Caki2 (cell line): ENCODE data around the gene FOXF1. TPM values are rescaled to one million over a fixed set of nuclear protein-coding genes. Genes with fewer than 3 reads are reported as not detected.
A peak's percentile ranks its signal among the peaks of the same experiment; 100 is the strongest.

Experiments used
- DNase-seq: peaks from one replicate; pipeline ENCODE4 v3.0.0-alpha.2; 2015; ENCODE audit warnings: low read depth
- in situ Hi-C: cut with HindIII; loops from 2 replicates; pipeline ENCODE4 v1.10.0; 2016; ENCODE audit warnings: low sequenced_read_pairs, low pct_unique_long_range_greater_than_20kb, mixed read lengths
- total RNA-seq: library from RNA; depleted of rRNA; stranded (reverse); fragments of >200 nt; shearing (Covaris generic); gene quantifications from 2 replicates; pipeline ENCODE4 v1.2.3, GENCODE V29; 2014; ENCODE audit warnings: low replicate concordance; rRNA removed

FOXF1 gene
- 1.5 and 2.1 TPM in 2 replicates for total RNA-seq

- DNase-seq: peak; percentile 18
- in situ Hi-C loops: loop anchor here (25.0 kb wide), 1 partner anchor 423 kb away; no protein-coding TSS in a partner anchor
These were observed at the start of gene FOXF1 for GRCh38 chr16:86510465-86511261. Gene FOXF1, plus strand, starts transcription at chr16:86510527. Its CDS starts 43 bp downstream, at chr16:86510570.

GRCh38 chr16:86461037-86461436 lies 49.3 kb upstream of the FOXF1 start:
- DNase-seq: no peak
- in situ Hi-C loops: no loop called here

DNA sequence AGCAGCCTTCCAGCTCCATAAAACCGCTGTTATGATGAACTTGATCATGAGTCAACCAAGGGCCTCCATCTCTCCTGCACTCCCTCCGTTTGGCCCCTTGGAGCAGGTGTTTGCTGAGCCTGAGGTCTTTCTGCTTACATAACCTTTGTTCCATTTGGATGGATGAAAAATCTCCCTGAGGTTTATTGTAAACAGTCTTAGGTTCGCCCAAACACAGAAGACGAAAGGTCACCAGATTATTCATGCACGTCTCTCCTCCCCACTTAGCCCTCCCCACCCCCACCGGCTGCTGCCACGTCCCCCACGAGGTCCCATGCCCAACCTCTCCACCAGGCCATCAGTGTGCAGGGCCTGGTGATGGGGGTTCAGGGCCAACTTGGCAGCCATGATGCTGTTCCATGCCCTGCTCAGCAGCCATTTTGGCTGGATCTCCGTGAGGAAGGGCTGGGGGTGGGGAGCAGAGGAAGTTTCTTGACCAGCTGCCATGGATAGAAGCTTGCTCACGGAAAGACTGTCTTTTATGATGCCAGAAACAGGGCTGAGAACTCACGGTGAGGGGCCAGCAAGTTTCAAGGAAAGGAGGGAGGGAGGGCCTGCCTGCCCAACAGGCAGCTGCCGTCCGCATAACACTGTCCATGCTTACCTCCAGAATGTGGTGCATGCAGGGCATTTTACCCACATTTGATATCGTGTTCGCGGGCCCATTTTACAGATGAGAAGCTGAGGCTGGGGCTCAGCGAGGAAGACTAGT lies 47.8 kb upstream of the FOXF1 start:
- in situ Hi-C loops: no loop called here
- peak; percentile 78 for DNase-seq

- no peak for DNase-seq
- in situ Hi-C loops: no loop called here
These were observed 46.3 kb upstream of the FOXF1 start for GRCh38 chr16:86464044-86464443.

- DNase-seq: no peak
These were observed 44.9 kb upstream of the FOXF1 start for GRCh38 chr16:86465434-86465833.

DNA sequence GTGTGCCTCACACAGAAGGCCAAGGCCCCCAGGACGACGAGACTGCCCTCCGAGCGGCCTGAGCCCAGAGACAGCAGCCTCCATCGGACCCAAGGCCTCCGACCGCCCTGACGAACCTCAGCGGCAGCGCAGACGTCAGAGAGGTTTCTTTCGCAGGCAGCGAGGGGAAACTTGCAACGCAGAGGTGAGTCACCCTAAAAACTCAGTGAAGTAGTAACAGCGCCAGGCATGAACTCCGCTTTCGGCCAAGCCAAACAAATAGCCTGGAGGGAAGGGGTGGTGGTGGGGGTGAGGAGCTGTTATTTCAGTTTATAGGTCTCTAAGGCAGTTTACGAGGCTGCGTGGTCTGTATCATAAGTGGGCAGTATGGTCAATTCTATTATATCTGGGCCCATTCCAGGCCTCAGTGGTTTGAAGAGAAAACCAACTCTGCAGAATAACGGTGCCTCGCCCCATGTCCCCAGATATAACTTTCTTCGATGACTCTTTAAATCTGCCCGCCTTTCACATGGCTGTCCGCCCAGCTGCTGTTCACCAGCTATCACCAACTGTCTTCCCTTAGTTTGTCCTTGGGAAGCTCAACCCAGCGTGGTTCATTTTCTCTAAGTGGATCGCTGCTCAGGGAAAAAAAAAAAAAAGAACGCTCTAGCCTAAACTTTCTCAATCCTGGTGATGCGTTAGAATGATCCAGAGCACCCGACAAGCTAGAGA lies 43.5 kb upstream of the FOXF1 start:
- in situ Hi-C loops: no loop called here
- DNase-seq: peak; percentile 67

More at GRCh38 chr16:86465434-86465833, 44.9 kb upstream of the FOXF1 start:
- in situ Hi-C loops: no loop called here

DNA sequence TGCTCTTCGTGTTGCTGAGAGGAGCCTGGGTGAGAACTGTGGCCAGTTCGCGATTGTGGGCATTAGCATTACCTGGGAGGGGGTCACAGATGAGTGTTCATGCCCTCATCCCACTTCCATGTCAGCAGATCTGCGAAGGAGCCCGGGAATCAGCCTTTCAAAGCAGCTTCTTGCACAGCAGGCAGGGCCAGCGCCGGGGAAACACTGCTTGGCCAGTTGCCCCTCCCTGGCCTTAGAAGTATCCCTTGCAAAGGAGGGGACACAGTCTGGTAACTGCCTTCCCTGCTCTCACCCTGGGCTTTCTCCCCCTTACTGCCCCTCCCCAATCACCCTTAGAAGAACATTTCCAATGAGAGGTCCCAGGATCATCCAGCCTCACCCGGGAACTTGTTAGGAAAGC lies 42.8 kb upstream of the FOXF1 start:
- in situ Hi-C loops: no loop called here
- no peak for DNase-seq

DNA sequence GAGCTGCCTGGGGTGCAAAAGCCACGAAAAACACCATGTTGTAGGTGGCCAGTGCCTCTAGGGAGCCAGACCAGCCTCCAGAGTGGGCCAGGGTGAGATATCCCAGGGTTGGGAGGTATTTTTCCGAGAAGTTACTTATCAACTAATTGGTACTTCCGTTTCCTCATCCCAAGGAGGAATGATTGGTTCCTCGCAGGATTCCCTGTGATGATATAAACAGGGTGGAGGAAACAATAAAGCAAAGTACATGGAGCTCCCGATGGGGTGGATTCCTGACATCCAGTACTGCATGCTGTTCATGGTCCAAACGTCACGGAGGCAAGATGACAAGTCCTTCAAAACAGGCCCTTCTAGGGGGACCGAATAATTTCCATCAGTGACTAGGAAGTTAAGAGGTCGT lies 39.4 kb upstream of the FOXF1 start:
- in situ Hi-C loops: no loop called here
- DNase-seq: no peak

DNA sequence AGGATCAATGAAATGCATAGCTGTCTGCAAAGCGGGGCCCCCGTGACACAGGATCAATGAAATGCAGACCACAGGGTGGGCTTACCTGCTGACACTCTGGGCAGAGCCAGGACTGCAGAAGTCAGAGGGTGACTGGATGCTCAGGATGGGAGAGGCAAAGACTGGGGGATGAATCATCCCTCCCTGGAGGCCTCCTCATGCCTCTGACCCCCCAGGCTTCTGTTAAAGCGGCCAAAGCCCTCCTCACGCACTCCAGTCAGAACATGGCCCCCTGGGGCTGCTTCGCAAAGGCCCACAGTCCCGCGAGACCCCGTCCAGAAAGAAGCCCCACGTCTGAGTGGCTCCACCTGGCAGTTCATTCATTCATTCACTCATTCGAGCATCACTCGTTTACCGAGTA lies 38.4 kb upstream of the FOXF1 start:
- DNase-seq: no peak
- in situ Hi-C loops: no loop called here

GRCh38 chr16:86472366-86472765 lies 38.0 kb upstream of the FOXF1 start:
- DNase-seq: no peak
- in situ Hi-C loops: no loop called here

GRCh38 chr16:86476956-86477534 lies 33.3 kb upstream of the FOXF1 start:
- peak; percentile 47 for DNase-seq
- in situ Hi-C loops: no loop called here

DNA sequence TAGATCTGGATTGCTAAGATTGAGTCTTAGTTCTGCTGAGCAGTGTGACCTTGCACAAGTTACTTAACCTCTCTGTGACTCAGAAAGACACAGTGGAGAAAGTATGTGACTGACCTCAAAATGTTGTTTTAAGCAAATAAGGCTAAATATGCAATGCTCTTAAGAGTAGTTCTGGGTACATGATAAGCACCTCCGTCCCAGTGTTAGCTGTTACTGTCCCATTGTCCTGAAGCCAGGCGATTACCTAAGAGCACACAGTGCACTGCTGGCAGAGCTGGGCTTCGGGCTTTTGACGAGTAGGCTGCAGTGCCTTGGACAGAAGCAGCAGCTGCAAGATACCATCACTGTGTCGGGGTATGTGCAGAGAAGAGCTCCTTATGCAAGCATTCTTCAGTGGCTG lies 32.7 kb upstream of the FOXF1 start:
- DNase-seq: no peak
- in situ Hi-C loops: no loop called here

DNA sequence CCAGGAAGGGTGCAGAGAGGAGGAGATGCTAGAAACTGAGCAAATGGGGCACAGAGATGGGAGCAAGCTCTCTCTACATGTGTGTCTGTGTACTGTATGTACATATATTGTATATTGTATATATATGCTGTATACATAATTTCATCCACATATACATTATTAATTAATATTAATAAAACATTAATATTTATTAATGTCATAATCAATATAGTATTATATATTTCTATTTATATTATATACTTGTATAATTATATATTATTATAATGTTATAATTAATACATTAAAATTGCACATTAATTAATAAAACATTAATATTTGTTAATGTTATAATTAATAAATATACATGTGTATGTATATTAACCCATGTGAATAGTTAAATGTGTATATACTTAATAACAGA lies 31.5 kb upstream of the FOXF1 start:
- no peak for DNase-seq
- in situ Hi-C loops: no loop called here

DNA sequence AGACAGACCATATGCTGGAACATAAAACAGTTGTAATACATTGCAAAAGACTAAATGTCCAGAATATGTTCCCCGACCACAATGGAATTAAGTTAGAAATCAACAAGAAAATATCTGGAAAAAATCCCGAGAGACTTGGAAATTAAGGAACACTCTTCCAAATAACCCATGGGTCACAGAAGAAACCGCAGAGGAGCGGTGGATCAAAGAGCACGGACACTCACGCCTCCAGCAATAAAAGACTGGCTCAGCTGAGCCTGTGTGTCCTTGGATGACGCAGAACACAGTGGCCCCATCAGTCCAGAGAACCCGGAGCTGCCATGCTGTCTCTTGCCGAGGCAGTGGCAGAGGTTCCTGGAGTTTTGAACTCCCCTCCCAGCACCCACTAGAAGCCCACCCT lies 30.9 kb upstream of the FOXF1 start:
- DNase-seq: no peak
- in situ Hi-C loops: no loop called here

DNA sequence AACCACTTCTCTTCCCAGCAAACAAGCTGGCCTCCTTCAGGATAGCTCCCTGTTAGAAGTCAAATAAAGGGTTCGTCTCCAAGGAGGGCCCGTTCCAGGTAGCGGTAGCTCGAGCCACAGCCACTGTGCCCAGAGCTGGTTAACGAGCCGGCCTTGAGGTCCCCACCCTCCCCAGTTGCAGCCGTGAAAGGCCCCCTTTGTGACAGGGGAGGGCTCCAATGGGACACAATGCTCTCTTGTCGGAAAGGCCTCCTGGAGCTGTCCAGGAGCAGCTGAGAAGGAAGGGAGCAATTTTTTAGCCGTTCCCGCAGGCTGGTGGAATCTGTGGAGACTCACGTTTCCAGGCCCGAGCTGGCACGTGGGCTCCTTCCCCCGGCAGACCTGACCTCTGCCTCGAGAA lies 29.9 kb upstream of the FOXF1 start:
- in situ Hi-C loops: no loop called here
- DNase-seq: no peak

GRCh38 chr16:86481607-86482006 lies 28.7 kb upstream of the FOXF1 start:
- DNase-seq: no peak
- in situ Hi-C loops: no loop called here

DNA sequence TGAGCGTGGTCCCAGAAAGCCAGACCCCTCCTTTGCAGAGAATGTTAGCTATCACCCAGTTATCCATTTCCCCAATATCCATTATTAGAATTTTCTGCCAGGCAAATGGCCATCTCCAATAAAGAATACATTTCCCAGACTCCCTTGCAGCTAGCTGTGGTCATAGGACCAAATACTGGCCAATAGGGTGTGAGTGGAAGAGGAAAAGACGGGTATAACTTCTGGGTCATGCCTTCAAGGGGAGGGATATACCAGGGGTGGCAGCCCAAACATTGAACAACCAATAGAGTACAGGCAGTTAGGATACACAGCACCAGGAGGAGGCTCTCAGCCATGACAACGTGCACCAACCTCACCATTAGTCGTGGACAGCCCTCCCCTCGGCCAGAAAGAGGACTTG lies 26.1 kb upstream of the FOXF1 start:
- in situ Hi-C loops: no loop called here

GRCh38 chr16:86485746-86486145 lies 24.6 kb upstream of the FOXF1 start:
- in situ Hi-C loops: no loop called here
- no peak for DNase-seq

More for the DNA sequence above, 26.1 kb upstream of the FOXF1 start:
- no peak for DNase-seq
